22Rv1 (cell line): ENCODE measurements around the gene OPHN1.

ENCODE experiments used
- CTCF ChIP-seq: fragments of 450-650 bp; IDR thresholded peaks from 2 replicates; pipeline ENCODE4 v1.5.1; 2017; ENCODE audit warnings: mild to moderate bottlenecking
- ZFX ChIP-seq: fragments of 450-650 bp; IDR thresholded peaks from 2 replicates; pipeline ENCODE4 v1.6.1; 2017; ENCODE audit warnings: antibody characterized with exemption, borderline replicate concordance

- no peak for TF ChIP-seq CTCF
- TF ChIP-seq ZFX: no peak
Observed at GRCh38 chrX:68480969-68481368, 47.7 kb upstream of the OPHN1 start.
